T-helper 22 cell (primary cell): ENCODE results near the gene NAGLU.
A peak's percentile ranks its signal among the peaks of the same experiment; 100 is the strongest.
"Not testable (repeated sequence)": the region's sequence is repeated elsewhere in the genome, so short reads cannot be mapped to it uniquely, and the experiment has no call there.

Source experiments
- DNase-seq: peaks from one replicate; pipeline ENCODE4 v3.0.0-alpha.2; 2020; ENCODE audit warnings: low read depth

NAGLU gene

GRCh38 chr17:42545755-42546505, 9.9 kb downstream of the NAGLU start:
- not testable (repeated sequence) for DNase-seq

- DNase-seq: no peak
These were observed 11.0 kb downstream of the NAGLU start for GRCh38 chr17:42547001-42547461.

GRCh38 chr17:42547698-42548069, 11.6 kb downstream of the NAGLU start:
- no peak for DNase-seq

DNA sequence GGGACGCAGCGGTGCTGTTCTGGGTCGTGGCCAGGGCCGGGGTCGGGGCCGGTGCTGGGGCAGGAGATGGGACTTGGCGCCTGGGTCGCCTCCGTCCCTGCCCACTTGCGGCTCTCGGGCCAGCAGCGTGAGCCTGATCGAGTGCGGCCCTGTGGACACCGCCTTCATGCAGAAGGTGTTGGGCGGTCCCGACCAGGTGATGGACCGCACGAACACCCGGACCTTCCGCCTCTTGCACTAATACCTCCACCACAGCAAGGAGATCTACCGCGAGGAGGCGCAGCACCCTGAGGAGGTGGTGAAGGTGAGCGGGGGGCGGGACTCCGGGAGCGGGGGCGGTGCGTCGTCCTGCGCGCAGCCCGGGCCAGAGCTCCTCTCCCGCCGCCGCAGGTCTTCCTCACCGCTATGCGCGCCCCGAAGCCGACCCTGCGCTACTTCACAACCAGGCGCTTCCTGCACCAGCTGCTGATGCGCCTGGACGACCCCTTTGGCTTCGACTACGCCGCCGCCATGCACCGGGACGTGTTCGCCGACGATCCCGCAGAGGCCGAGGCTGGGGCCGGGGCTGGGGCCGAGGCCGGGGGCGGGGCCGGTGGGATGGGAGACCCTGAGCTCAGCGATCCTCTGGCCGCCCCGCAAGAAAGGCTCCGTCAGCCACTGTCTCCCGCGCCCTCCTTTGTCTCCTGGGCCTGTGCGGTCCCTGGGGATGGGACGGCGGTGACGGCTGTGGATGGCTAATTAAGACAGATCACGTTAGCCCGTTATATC, 12.2 kb downstream of the NAGLU start:
- DNase-seq: peak; percentile 57

- DNase-seq: no peak
These were observed 13.1 kb downstream of the NAGLU start for GRCh38 chr17:42548993-42549755.

GRCh38 chr17:42552736-42553135, 16.7 kb downstream of the NAGLU start, which contains the start of gene HSD17B1:
Gene HSD17B1, plus strand, starts transcription at chr17:42552923. Its CDS starts 11 bp downstream, at chr17:42552934.
- not testable (repeated sequence) for DNase-seq

DNA sequence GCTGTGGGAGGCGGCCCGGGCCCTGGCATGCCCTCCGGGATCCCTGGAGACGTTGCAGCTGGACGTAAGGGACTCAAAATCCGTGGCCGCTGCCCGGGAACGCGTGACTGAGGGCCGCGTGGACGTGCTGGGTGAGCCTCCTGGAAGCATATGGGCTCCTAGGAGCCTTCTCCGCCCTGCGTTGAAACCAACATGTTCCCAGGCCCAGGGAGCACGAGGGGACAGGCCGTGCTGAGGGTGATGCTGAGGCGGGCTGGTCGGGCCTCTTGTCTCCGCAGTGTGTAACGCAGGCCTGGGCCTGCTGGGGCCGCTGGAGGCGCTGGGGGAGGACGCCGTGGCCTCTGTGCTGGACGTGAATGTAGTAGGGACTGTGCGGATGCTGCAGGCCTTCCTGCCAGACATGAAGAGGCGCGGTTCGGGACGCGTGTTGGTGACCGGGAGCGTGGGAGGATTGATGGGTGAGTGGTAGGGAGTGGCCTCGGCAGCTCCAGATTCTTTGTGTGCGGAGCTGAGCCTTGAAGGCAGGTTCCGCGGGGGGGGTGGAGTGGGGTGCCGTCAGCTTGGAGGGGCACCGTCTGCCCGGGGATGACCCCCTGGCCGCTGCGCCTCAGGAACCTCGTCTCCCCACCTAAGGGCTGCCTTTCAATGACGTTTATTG, 17.2 kb downstream of the NAGLU start:
- no peak for DNase-seq

- DNase-seq: no peak
These were observed 17.8 kb downstream of the NAGLU start for GRCh38 chr17:42553866-42554249.

DNA sequence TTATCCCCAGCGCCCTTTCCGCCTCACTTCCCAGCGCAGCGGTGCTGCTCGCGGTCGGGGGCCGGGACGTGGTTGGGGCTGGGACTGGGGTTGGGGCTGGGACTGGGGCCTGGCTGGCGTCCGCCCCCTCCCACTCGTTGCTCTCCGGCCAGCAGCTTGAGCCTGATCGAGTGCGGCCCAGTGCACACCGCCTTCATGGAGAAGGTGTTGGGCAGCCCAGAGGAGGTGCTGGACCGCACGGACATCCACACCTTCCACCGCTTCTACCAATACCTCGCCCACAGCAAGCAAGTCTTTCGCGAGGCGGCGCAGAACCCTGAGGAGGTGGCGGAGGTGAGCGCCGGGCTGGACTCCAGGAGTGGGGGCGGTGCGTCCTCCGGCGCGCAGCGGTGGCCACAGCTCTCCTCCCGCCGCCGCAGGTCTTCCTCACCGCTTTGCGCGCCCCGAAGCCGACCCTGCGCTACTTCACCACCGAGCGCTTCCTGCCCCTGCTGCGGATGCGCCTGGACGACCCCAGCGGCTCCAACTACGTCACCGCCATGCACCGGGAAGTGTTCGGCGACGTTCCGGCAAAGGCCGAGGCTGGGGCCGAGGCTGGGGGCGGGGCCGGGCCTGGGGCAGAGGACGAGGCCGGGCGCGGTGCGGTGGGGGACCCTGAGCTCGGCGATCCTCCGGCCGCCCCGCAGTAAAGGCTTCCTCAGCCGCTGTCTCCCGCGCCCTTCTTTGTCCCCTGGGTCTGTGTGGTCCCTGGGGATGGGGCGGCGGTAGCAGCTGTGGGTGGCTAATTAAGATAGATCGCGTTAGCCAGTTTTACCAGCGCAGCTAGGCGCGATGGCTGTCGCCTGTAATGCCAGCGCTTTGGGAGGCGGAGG, 18.4 kb downstream of the NAGLU start:
- peak; percentile 62 for DNase-seq

GRCh38 chr17:42555122-42555622, 19.1 kb downstream of the NAGLU start:
- no peak for DNase-seq

- not testable (repeated sequence) for DNase-seq
These were observed 20.0 kb downstream of the NAGLU start for GRCh38 chr17:42555961-42556617.

DNA sequence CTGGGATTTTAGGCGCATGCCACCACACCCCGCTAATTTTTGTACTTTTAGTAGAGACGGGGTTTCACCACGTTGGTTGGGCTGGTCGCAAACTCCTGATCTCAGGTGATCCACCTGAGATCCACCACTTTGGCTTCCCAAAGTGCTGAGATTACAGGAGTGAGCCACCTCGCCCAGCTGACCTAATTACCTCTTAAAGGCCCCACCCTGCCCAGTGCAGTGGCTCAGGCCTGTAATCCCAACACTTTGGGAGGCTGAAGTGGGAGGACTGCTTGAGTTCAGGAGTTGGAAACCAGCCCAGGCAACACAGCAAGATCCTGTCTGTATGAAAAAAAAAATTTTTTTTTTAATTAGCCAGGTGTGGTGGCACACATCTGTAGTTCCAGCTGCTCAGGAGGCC, 23.0 kb downstream of the NAGLU start:
- DNase-seq: no peak

GRCh38 chr17:42560246-42560645, 24.2 kb downstream of the NAGLU start:
- no peak for DNase-seq

GRCh38 chr17:42561897-42562387, 25.9 kb downstream of the NAGLU start, which contains the start of gene COASY:
Gene COASY, plus strand, starts transcription at chr17:42562148. Its CDS starts 475 bp downstream, at chr17:42562623.
- peak; percentile 83 for DNase-seq

DNA sequence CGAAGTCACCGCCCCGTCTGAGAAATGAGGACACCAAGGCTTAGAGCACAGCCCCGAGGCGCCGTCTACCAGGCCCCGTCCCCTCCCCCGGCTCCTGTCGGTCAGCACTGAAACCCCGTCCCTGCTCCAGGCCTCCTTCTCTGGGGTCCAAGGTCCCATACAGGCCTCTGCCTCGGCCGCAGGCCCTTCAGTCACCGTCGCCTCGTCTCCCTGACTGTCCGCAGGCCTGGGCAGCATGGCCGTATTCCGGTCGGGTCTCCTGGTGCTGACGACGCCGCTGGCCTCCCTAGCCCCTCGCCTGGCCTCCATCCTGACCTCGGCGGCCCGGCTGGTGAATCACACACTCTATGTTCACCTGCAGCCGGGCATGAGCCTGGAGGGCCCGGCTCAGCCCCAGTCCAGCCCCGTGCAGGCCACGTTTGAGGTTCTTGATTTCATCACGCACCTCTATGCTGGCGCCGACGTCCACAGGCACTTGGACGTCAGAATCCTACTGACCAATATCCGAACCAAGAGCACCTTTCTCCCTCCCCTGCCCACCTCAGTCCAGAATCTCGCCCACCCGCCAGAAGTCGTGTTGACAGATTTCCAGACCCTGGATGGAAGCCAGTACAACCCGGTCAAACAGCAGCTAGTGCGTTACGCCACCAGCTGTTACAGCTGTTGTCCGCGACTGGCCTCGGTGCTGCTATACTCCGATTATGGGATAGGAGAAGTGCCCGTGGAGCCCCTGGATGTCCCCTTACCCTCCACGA, 26.5 kb downstream of the NAGLU start:
- DNase-seq: no peak

- no peak for DNase-seq
These were observed 27.1 kb downstream of the NAGLU start for GRCh38 chr17:42563143-42563509.

DNA sequence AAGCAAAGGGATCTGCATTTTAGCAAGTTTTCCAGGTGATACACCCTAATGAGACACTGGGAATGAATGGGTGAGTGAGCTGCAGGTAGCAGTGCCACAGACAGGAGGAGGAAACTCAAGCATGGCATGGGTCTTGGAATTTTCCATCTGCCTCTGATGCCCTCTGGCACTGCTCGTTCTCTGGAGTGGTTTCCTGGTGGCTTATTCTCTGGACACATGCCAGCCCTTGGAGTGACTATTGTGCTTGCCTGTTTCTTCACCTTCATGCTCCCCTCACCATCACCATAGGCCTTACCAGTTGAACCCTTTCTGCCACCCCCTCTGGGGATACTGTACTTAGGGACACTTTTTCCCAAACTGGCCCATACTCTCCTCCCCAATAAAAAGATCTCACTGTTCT, 27.5 kb downstream of the NAGLU start:
- DNase-seq: no peak

GRCh38 chr17:42563950-42564349, 27.9 kb downstream of the NAGLU start:
- no peak for DNase-seq

DNA sequence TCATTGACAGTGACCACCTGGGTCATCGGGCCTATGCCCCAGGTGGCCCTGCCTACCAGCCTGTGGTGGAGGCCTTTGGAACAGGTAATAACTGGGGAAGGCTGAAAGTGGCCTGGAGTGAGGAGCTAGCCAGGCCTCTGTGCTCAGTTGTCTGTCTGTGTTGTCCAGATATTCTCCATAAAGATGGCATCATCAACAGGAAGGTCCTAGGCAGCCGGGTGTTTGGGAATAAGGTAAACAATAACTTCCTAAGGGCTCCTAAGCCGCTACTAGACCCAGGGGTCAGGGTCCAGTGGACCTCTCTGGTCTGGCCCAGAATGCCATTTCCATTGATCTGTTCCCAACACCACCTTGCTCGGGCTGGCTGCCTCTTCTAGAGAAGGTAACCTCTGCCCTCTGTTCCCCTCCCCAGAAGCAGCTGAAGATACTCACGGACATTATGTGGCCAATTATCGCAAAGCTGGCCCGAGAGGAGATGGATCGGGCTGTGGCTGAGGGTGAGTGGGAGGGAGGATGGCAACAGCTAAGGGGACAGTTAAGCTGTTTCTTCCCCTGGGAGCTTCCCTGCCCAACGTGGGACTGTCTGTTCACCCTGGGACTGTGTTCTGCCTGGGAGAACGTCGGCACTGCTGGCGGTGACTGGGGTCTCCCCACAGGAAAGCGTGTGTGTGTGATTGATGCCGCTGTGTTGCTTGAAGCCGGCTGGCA, 28.9 kb downstream of the NAGLU start:
- no peak for DNase-seq
